GM18909 (cell line): ENCODE results near the gene OR2T1.
"Not testable (repeated sequence)": the region's sequence is repeated elsewhere in the genome, so short reads cannot be mapped to it uniquely, and the experiment has no call there.

Source experiments
- ATAC-seq: cut with Tn5 transposase; IDR thresholded peaks from one replicate; pipeline ENCODE4 v1.9.1; 2021; ENCODE audit warnings: mild to moderate bottlenecking; ENCODE audit not compliant: unreplicated experiment, poor library complexity

The OR2T1 gene

GRCh38 chr1:248433811-248434415 lies 31.1 kb downstream of the OR2T1 start:
- not testable (repeated sequence) for ATAC-seq

GRCh38 chr1:248434913-248435312 lies 32.1 kb downstream of the OR2T1 start:
- ATAC-seq: peak; percentile 55

DNA sequence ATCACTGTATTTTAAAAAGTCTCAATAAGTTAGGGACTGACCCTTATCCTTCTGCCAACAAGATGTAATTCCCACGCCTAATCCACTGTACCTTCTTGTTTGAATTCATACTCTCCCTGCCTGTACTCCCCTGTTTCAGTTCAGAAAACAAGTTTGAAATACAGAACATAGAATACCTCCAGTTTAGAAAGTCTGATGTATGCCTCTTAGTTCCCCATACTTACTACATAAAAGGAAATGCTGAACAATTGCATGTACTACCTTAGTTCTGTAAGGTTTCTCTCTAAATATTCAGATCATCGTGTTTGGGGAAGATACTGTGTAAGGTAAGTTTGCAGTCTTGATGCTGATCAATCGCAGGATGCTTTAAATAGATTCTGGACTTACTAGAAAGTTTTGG lies 33.5 kb downstream of the OR2T1 start:
- ATAC-seq: peak; percentile 55

GRCh38 chr1:248438668-248439067 lies 35.8 kb downstream of the OR2T1 start:
- not testable (repeated sequence) for ATAC-seq

DNA sequence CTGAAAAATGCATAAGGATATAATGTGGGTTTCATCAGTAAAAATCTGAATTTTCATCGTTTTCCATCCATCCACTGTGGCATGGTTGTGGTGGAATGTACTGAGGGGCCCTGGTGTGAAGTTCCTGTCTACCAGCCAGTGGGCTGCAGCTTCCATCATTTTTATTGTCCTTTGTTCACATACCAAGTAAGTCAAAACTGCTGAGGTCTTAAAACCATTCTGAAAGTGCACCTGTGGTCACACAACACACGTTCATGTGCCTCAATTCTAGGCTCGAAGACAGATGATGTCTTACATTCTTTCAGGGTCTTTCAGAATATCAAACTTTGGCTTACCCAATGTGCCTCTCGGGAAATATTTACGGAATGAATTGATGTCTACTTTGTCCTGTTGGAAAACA lies 36.4 kb downstream of the OR2T1 start:
- not testable (repeated sequence) for ATAC-seq

DNA sequence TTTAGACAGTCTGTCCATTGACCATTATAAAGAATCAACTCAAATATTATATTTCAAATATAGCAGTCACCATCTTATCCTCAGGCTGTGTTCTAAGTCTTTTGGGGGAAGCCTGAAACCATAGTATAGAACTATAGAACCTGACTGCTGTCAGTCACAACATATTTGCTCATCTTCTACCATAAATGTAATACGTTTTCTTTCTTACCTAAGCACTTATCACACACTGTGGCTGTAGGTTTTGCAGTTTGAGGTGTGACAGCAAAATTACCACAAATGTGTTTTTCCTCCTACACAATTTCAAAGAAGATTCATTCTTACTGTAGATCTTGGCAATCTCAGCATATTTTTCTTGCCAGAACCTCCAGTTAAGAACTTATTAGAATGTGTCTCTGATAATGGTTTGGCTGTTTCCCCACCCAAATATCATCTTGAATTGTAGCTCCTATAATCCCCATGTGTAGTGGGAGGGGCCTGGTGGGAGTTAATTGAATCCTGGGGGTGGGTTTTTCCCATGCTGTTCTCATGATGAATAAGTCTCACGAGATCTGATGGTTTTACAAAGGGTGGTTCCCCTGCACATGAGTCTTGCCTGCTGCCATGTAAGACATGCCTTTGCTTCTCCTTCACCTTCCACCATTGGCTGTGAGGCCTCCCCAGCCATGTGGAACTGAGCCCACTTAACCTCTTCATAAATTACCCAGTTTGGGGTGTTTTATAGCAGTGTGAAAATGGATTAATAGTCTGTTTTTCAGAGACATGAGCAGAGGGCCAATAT lies 39.8 kb downstream of the OR2T1 start:
- not testable (repeated sequence) for ATAC-seq

- ATAC-seq: not testable (repeated sequence)
These were observed 41.8 kb downstream of the OR2T1 start for GRCh38 chr1:248444603-248445002.

GRCh38 chr1:248445399-248445798 lies 42.6 kb downstream of the OR2T1 start, which contains the start of gene OR2T2:
Gene OR2T2, plus strand, starts transcription at chr1:248445637. Its CDS starts 7,161 bp downstream, at chr1:248452798.
- ATAC-seq: not testable (repeated sequence)

GRCh38 chr1:248448409-248449074 lies 45.7 kb downstream of the OR2T1 start:
- ATAC-seq: peak; percentile 68

- ATAC-seq: peak; percentile 1
These were observed 47.1 kb downstream of the OR2T1 start for GRCh38 chr1:248449821-248450465.

- ATAC-seq: peak; percentile 64
These were observed 47.8 kb downstream of the OR2T1 start for GRCh38 chr1:248450466-248451145.

DNA sequence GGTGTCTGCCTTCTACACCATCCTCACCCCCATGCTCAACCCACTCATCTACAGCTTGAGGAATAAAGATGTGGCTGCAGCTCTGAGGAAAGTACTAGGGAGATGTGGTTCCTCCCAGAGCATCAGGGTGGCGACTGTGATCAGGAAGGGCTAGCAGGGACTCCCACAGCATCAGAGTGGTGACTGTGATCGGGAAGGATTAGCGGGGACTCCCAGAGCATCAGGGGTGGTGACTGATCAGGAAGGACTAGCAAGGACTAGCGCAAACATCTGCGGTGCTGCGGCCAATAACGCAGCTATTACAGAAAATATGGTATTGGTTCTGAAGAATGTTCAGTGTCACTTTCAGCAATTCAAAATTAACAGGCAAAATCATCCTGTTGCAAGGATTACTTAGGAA lies 50.8 kb downstream of the OR2T1 start:
- ATAC-seq: not testable (repeated sequence)

GRCh38 chr1:248455045-248455444 lies 52.2 kb downstream of the OR2T1 start:
- ATAC-seq: not testable (repeated sequence)

DNA sequence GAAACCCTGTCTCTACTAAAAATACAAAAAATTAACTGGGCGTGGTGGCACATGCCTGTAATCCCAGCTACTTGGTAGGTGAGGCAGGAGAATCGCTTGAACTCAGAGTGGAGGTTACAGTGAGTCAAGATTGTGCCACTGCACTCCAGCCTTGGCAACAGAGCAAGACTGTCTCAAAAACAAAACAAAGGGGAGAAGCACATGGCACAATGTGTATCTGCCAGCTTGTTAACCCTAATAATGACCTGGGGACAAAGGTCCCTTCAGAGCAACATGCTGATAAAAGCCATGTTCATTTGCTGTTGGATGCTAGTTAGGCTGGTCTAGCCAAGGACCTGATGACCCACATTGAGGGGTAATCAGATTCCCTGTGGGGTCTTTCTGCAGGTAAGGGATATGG lies 53.8 kb downstream of the OR2T1 start:
- not testable (repeated sequence) for ATAC-seq
